HG03039 (cell line): ENCODE measurements around the gene NRIP2.

Source experiments
- ATAC-seq: cut with Tn5 transposase; IDR thresholded peaks from one replicate; pipeline ENCODE4 v1.9.1; 2021; ENCODE audit warnings: mild to moderate bottlenecking, moderate library complexity; ENCODE audit not compliant: unreplicated experiment

NRIP2 gene

DNA sequence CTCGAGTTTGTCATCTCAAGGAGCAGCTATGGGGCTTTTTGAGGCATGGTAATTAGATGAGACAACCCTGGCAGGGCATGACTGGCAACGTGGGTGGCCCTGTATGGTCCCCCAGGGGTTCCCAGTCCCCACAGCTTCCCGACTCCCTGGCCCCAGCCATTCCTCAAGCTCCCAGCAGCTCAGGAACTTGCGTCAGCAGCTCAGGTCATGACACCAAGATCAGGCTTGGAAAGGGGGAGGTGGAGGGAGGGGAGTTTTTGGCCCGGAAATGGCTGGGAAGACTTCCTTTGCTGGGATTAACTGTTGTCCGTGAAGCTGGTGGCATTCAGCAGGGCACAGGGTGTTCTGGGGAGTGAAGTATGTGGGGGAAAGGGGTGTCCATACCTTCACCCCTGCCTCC is 10.4 kb upstream of the NRIP2 start:
- no peak for ATAC-seq

DNA sequence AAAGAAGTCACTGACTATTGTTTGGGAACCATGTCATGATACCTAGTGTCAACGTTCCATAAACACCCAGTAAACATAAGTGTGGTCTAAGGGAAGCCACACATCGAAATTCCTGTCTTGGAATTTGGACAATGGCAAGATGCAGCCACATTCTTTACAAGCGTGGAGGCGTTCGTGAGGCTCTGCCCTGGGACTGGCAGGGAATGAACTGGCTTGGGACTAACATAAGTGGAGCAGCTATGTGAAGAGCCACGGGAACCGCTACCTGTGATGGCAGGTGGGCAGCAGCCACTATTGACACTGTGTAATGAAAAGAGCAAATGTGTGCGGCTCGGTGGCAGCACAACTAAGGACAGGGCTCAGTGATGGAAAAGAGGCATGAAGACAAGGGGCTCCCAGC is 10.0 kb upstream of the NRIP2 start:
- ATAC-seq, result no peak

DNA sequence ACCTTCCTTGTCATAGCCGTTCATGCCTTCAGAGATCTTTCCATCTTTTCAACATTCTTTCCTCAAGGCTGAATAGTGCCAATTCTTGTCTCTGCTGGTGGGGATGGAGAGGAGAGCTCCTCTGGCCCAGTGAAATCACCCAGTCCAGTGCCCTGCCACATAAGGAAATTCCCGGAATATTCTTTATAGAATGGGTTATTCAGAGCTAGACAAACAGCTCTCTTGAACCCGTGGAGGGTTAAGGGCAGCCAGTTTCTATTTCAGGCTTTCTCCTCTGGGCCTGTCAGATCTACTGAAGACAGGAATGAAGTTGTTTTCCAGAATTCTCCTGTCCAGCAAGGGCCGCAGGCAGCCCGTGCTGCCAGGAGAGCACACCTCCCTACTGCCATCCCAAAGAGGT is 8.1 kb upstream of the NRIP2 start:
- ATAC-seq, result no peak

DNA sequence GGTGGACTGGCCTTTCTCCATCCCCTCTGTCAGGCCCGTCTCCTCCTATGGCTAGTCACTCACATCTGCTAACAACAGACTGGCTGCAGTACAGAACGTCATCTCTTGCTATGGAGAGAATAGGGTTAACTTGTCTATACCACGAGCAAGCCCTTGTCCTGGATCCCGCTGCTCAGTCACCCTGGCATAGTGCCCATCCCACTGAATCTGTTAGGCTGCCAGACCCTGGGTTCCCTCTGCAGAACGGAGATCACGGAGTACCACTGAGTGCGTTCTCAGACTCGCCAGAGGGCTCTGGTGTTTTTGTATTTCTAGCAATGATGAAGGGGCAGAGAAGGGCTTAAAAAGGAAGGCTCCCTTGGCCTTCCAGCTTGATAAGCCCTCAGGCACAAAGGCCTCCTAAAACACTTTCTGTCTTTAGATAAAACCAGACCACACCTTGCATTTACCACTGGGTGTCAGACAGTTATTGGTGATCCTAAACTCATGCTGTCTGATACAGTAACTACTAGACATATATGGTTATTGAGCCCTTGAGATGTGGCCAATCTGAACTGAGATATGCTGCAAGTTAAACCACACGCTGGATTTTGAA is 6.3 kb upstream of the NRIP2 start:
- ATAC-seq, result no peak

DNA sequence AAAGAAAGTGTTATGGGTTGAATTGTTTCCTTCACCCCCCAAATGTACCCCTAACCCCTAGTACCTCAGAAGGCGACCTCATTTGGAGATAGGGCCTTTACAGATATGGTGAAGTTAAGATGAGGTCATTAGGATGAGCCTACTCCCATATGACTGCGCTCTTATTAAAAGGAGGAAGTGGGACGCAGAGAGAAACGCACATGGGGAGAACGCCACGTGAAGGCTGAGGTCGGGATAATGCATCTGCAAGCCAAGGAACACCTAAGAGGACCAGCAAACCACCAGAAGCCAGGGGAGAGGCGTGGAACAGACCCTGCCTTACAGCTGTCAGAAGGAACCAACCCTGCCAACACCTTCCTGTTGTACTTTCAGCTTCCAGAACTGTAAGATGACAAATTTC is 1.7 kb upstream of the NRIP2 start:
- no peak for ATAC-seq

DNA sequence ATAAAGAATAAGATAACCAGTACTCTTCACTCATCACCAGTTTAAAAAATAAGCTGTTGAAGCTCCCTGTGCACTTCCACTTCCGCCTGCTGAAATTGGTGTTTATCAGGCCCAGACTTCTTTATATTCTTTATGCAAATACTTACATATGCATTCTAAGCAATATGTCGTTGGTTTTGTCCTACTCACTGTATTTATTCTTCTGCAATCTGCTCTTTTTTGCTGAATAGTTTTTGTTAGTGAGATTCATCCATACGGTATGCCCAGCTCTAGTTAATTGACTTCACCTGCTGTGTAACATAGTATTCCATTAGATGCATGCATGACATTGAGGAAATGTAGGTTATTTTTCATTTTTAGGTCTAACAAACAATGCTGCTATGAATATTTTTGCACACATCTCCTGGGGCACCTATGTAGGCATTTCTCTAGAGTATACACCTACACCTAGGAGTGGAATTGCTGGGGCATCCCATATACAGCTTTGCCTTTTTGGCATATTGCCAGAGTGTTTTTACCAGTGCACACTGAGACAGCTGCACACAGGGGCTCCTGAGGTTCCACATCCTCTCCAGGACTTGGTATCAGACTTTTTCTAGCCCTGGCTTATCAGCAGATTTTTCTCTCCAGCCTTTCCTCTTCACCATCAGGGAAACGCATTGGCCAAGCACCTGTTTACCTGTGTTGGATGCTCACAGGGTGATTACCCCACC is 1.0 kb upstream of the NRIP2 start:
- no peak for ATAC-seq

DNA sequence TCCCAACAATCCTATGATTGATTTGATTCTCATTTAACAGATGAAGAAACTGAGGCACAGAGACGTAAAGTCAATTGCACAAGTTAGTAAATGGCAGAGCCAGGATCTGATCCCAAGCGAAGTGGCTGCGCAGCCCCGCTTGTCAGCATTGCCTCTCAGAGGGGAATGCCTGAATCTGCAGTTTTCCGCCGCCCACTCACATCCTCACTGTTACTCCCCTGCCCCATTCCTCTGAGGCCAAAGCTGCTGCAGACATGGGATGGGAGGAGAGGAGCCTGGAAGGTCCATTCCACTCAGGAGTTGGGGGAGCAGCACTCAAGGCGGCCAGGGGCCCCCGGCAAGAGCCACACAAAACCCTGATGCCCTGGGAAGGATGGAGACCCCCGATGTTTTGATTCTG is 1.0 kb downstream of the NRIP2 start:
- ATAC-seq, result no peak

DNA sequence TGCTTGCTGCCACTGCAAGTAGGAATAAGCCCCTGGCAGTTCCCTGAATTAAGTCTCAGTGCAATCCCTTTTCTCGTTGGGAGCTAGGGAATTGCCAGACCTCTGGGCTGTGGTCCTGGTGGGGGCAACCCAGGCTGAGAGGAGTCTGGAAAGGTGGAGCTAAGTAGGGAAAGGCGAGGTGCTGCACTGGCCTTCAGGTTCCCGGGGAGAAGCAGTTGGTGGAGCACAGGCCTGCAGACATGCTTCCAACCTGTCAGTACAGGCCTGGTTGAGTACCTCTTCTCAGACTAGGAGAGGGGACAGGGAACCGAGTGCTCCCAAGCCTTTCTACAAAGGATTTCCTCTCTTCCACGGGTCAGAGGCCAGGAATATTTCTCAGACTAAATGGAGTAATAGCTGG is 1.5 kb downstream of the NRIP2 start:
- ATAC-seq, result no peak

DNA sequence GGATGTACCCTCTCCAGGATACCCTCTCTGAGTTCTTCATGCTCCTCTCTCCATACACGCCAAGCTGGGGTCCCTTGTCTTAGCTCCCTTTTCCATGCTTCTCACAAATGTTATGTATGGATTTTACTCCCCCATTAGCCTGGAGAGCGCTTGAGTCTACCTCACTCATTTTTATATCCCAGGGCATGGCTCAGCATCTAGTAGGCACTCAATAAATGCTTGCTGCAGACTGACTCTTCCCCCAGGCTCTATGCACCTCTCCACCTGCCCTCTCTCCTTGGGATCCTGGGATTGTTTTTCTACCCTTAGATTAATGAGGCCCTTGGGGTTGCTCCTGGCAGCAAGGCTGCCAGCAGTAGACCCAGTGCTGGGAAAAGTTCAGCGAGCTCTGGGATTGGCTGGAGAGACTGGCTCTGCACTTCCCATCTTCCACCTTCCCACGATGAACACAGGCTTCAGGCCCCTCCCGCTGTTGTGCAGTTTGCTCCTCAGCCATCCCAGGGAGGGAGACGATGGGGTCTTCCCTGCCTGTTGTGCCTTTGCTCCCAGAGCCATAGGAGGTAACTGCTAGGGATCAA is 2.2 kb downstream of the NRIP2 start:
- ATAC-seq, result no peak

DNA sequence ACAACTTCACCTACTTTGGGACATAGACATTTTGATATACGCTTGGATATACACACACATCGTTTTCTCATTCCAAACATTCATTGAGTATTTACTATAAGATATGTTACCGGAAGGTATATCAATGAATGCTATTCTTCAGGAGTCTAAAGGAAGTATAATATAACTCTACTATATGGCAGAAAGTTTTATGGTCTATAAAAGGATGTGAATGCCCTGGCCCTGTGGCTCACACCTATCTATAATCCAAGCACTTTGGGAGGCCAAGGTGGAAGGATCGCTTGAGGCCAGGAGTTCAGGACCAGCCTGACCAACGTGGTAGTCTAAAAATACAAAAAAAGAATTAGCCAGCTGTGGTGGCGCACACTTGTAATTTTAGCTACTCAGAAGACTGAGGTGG is 5.6 kb downstream of the NRIP2 start:
- no peak for ATAC-seq

DNA sequence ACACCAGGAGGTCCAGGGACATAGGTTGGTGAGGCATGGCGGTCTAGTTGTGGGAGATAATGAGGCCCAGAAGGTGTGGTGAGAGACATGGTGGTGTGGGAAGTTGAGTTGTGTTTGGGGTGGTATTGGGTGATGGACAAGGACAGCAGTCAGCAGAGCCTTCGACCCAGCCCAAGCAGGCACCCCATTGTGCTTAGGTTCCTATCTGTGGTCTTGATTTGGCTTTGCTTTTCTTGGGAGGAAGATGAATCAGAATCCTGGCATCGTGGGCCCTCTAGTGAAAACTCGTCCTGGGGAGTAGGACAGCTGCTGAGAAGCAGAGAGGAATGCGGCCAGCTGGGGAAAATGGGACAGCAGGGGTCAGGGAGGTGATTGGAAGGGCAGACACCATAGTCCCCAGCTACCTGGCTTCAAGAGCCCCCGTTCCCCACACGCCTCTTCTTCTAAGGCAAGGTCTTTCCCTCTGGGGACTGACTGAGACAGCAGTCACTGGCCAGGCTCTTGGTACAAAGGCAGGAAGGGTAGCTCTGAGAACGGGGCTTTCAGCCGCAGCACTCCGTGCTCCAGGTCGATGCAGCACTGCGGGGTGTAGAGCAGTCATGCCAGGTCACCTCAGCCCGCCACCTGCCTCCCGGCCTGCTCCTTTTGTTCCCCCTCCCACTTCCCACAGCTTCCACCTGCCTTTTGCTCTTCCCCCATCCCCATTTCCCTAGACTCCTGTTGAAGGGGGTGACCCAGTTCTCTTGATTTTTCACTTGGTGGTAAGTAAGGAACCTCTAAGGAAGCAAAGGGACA is 7.9 kb downstream of the NRIP2 start:
- no peak for ATAC-seq

DNA sequence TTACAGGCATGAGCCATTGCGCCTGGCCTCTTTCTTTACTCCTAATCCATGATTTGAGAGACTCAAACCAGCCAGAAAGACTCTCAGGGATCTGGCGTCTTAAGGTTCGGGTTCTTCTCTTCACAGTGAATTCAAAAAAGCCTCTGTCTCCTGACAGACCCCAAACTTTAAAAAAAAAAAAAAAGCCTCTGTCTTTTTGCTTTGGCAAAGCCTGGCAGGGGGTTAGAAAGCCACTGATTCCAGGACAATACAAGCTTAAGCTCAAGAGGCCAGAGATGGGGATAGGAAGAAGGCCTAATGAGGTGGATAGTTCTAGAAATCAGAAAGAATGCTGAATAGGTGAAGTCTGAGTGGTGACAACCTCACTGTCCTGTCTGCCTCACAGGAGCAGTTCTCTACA is 8.8 kb downstream of the NRIP2 start:
- no peak for ATAC-seq

DNA sequence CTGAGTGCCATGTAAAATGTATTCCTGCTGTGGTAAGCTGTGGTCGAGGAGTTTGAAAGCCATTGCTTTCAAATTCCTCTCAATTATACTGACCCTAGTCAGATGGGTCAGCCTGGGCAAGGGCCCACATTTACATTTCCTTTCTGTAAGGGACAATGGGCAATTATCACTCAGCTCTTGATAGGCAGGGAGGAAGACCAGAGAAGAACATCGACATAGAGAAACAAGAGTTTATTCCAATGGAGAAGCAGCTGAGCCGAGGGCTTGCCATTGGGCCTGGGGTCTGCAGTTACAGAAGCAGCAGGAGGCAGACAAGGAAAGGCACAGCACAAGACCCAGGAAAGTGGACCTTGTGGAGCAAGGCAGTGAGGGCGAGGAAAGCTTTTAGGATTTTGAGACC is 9.7 kb downstream of the NRIP2 start:
- ATAC-seq, result no peak

DNA sequence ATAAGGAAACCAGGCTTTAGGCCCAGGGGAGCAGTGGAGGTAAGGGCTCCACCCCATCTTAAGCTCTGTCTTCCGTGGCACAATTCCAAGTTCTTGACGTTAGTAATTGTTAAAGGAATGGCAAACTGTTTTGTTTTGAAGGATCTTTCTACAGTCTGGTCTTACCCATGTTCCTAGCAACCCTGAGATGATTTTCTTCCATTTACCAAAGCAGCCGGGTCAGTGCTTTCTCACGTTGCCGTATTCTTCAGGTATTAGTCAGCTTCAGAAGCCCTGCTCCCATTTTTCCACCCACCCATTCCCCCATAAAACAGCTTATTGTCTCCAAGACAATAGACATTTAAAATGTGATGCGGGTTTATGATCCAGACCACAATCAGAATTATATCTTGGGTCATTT is 10.3 kb downstream of the NRIP2 start:
- ATAC-seq, result no peak

DNA sequence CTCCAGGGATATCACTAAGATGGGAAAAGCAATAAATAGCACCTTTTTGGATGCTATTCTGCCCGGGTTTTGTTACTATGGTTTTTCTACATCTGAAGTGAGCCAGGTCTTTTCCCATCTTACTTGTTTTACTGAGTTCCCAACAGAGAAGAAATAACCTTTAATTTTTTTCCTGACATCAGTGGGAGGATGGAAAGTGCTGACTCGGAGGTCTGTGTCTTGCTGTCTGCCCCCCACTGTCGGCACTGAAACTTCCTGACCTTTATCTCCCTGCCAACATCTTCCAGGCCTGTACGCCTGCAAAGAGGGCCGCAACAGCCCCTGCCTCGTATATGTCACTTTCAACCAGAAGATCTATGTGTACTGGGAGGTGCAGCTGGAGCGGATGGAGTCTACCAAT is 11.4 kb downstream of the NRIP2 start:
- no peak for ATAC-seq

DNA sequence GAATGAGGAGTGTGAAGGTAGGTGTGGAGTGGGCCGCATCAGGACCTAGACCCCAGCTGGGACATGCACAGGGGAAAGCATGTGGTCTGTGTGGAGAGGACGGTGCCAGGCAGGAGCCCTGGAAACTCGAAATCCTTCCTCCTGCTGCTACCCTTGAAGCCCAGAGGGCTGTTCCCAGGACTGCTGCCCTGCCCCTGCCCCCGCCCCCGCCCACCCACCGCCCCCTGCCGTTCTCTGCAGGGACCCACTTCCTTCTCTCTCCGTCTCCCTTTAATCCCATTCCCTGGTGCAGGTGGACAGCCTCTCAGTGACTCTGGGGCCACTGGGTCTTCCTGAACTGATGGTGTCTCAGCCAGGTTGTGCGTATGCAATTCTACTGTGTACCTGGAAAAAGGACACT is 14.4 kb downstream of the NRIP2 start:
- ATAC-seq, result no peak

DNA sequence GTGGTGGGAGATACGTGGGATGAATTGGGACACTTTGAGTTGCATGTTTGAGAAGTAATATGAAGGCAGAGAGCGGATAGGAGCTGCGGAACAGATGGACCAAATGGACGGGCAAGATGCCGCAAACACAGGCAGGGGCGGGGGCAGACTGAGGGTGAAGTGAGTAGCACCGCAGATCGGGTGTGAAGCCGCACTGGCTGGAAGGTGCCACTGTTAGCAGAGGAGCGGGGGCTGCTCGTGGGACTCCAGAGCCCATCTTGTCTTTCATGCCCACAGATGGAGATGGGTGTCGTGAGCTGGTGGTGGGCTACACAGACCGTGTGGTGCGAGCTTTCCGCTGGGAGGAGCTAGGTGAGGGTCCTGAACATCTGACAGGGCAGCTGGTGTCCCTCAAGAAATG is 15.0 kb downstream of the NRIP2 start:
- no peak for ATAC-seq

DNA sequence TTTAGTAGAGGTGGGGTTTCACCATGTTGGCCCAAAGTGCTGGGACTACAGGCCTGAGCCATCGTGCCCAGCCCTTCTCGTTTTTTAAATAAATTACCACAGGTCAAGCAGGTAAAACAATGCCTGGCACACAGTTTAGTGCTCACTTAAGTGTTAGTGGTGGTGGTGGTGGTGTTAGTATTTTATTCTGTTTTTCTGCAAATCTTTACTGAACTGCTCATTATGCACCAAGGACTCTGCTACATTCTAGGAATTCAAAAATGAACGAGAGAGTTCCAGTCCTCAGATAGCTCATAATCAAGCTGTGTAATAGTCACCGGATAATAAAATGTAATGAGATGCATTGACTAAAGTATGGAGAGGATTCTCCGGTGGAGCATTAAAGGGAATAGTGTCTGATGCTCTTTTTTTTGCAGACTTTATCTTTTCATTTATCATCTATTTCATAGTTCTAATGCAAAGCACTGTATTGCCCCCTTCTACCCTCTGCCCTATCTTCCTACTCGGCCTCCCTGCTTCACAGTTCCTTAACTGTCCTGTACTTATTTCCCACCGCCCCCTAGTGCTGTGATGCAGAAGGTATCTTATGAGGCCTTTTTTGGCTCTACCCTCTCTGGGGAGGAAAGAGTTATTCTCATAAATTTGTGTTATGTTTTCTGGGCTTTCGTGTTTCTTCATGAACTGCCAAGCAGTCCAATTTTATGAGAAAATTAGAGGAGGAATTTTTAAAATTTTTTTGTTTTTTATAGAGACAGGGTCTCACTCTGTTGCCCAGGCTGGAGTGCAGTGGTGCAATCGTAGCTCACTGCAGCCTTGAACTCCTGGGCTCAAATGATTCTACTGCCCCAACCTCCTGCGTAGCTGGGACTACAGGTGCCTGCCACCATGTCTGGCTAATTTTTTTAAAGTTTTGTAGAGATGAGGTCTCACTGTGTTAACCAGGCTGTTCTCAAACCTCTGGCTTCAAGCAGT is 21.3 kb downstream of the NRIP2 start:
- ATAC-seq, result no peak

DNA sequence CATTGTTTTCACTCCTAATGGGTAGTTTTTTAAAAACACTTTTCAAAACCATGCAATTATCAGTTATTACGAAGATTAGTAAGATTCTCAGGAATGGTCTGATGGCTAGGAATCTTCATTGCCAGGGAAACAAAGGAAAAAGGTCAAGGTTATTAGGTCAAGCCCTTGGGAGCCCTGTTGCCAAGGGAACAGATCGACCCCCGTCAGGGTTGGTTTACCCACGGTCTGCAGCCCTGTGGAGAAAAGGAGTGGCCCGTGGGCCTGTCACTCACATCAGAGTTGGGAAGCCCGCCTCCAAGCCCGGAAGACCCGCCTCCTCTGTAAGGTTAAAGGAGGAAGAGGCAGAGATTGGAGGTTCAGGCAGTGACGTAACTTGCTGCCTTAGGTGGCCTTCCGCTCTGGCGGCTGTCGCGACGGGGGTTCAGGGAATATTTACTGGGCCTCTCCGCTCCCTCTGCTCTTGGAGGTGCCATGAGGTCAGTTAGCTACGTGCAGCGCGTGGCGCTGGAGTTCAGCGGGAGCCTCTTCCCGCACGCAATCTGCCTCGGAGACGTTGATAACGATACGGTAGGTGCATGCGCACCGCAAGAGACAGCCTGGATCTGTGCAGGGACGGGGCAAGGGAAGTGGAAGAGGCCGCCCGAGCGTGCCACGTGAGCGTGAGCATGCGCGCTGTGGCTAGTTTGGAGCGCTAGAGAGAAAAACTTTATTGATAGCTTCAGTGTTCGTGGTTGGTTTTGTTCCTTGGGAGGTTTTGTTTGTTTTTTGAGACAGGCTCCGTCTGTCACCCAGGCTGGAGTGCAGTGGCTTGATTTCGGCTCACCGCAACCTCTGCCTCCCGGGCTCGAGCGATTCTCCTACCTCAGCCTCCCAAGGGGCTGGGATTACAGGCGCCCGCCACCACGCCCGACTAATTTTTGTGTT is 22.3 kb downstream of the NRIP2 start, which contains the start of gene ITFG2:
Gene ITFG2 (plus strand): TSS at position 379 of the 924 bp plus-strand sequence. CDS start 93 bp downstream, at position 472.
- ATAC-seq, result peak; percentile 94

DNA sequence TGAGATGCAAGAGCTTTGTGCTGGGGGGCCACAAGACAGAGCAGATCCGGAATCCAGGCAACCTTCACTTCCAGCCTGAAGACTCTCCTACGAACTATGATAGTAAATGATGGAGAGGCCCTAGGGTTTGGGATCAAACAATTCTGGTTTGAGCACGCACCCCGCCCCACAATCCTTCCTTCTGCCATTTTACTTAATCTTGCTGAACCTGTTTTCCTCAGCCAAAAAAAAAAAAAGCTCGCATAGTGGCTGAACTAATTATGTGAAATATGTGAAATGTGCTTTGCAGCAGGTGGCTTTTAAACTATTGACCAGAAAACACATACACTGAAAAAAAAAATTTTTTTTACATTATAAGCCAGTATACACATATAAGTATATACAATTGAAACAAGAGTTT is 23.0 kb downstream of the NRIP2 start:
- no peak for ATAC-seq
